GM21360 (cell line): ENCODE data around the gene SATL1.
A peak's percentile ranks its signal among the peaks of the same experiment; 100 is the strongest.
"Not testable (repeated sequence)": the region's sequence is repeated elsewhere in the genome, so short reads cannot be mapped to it uniquely, and the experiment has no call there.

Experiments
- ATAC-seq: cut with Tn5 transposase; IDR thresholded peaks from one replicate; pipeline ENCODE4 v1.9.1; 2021; ENCODE audit warnings: mild to moderate bottlenecking, moderate library complexity; ENCODE audit not compliant: unreplicated experiment

The SATL1 gene

GRCh38 chrX:85109235-85109634, 134.3 kb downstream of the SATL1 start:
- peak; percentile 68 for ATAC-seq

- ATAC-seq, result no peak
Measured at GRCh38 chrX:85108165-85108564, 135.4 kb downstream of the SATL1 start.

- ATAC-seq, result no peak
Measured at GRCh38 chrX:85107407-85107806, 136.2 kb downstream of the SATL1 start.

- no peak for ATAC-seq
Measured at GRCh38 chrX:85089321-85089840, 154.2 kb downstream of the SATL1 start.

GRCh38 chrX:85084770-85085393, 158.7 kb downstream of the SATL1 start:
- peak; percentile 97 for ATAC-seq

GRCh38 chrX:85077247-85077646, 166.3 kb downstream of the SATL1 start:
- ATAC-seq, result not testable (repeated sequence)

GRCh38 chrX:85065512-85066198, 177.9 kb downstream of the SATL1 start:
- ATAC-seq, result no peak

- ATAC-seq, result peak; percentile 60
Measured at GRCh38 chrX:85052636-85053343, 190.8 kb downstream of the SATL1 start.

- no peak for ATAC-seq
Measured at GRCh38 chrX:85052205-85052604, 191.4 kb downstream of the SATL1 start.

GRCh38 chrX:85051627-85052026, 192.0 kb downstream of the SATL1 start:
- no peak for ATAC-seq
